ENCODE data around the gene ENAH.
"Not testable (repeated sequence)": the region's sequence is repeated elsewhere in the genome, so short reads cannot be mapped to it uniquely, and the experiment has no call there.

Gene ENAH

DNA sequence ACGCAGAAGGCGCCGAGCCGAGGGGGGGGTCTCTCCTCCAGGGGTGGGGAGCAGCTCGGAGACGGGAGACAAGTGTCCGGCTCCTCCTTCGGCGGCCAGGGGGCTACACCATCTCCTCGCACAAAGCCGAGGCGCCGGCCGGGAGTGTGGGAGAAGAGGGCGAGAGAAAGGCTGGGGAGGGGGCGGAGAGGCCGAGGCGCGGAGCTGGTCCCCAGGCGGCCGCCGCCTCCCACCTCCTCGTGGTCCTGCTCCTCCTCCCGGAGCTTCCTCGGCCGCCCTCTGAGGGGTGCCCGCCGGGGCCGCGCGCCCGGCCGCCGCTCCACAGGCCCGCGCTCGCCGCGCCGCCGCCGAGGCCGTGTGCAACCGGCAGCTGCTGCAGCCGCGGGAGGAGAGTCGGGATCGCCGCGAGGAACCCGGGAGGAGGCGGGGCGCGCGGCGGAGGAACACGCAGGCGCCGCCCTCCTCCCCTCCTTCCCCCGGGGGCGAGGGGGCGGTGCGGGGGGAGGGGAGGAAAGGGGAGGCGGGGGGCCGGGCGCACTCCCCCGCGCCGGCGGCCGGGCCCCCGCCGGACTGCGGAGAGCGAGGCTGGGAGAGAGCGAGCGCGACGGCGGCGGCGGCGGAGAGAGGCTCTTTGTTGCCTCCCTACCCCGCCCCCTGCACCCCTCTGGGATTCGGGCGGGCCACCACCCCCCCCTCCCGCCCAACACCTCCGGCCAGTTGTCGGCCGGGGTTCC, at the start of gene ENAH:
Gene ENAH (minus strand): TSS at position 395 of the 734 bp plus-strand sequence. CDS start 433 bp downstream, outside the sequence.
- in situ Hi-C loops (cut with MboI; ENCODE audit: low sequenced_read_pairs) = no loop called here

DNA sequence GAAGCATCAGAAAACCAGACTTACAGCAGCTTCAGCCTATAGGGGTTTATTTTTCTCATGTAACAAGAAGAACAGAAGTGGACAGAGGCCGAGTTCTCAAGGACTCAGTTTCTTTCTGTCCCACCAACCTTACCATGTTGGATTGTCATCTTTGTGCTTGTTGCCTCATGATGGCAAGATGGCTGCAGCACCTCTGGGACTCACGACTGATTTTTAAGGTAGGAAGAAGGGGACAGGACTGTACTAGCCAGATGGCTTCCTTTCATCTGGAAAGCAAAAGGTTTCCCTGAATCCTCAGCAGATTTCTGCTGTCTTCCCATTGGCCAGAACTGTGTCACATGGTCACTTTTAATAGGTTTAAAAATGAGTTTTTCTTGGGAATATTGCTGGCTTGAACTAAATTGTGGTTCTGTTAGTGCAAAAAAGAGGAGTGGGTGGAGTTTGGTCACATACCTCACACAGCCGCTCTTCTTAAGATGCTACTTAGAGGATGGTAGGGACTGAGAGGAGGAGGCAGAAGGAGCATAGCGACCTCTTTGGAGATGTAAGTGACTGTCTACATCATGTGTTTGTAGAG, 48.1 kb upstream of the ENAH start:
- in situ Hi-C loops (cut with MboI; ENCODE audit: low sequenced_read_pairs) = no loop called here

DNA sequence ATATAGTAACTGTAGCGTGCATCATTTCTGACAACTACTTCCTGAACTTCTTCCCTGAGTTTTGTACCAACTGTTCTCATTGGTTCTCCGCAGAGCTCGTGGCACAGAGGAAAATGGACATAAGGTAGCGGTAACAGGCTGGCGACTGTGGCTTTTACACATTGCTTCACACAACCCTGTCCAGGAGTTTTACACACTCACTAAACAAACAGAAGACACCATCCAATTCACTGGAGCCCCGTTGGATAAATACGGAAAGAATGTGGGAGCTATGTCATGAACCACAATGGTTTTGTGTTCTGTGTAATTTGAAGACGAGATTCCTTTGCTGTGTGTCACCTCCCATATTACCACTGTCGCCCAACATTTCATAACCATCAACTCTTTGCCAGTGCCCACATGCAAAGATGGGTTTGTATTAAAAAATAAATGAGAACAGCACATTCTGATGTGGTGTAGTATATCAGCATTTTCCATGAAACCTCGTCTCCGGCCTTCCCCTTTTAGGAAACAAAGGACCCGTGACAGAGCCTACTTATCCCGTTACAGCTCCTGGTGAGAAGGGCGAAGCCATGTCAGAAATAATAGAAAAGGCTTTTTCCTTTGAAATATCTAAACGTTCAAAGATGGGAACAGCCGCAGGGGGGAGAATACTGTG, 47.4 kb upstream of the ENAH start:
- in situ Hi-C loops (cut with MboI; ENCODE audit: low sequenced_read_pairs) = no loop called here

DNA sequence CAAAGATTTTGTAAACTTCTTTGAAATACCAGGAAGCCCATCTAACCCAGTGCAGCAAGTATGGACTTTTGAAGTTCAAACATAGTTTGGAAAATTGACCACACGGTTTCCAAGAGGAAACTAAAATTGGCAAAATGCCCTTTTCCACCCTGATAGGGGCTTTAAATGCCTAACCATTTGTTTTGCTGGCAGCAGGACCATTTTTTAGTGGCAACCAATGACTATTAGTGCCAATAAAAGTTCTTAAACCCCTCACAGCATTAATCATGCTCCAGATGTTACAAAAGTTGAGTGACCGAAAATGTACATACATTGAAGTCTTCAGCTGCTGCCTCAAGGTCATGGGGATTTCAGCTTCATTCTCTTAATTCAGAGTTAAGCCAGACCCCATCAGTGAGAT, 46.4 kb upstream of the ENAH start:
- in situ Hi-C loops (cut with MboI; ENCODE audit: low sequenced_read_pairs) = no loop called here

DNA sequence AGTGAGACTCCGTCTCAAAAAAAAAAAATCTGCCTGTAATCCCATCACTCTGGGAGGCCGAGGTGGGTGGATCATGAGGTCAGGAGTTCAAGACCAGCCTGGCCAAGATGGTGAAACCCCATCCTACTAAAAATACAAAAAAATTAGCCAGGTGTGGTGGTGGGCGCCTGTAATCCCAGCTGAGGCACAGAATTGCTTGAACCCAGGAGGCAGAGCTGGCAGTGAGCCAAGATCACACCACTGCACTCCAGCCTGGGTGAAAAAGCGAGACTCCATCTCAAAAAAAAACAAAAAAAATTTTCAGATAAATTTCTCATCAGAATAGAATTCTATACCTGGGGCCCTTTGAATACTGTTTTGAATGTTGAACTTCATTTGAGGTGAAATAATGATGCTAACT, 45.3 kb upstream of the ENAH start:
- in situ Hi-C loops (cut with MboI; ENCODE audit: low sequenced_read_pairs) = not testable (repeated sequence)

DNA sequence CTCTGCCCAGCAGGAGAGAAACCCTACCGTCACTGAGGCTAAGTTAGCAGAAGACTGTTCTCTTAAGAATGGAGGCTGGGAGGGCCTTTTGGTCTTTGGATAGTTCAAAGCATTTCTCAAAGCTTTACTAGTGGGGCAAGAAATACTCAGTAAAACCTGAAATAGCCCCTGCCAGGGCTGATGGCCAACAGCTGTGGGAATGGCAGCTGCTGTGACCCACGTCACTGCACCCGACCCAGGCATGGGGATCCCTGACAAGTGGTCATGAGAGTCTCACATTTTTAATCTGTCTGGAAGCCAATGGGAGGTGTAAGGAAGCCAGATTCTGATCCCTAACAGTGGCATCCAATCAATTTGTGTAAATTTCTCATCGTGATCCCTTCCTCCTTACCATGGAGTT, 44.5 kb upstream of the ENAH start:
- in situ Hi-C loops (cut with MboI; ENCODE audit: low sequenced_read_pairs) = no loop called here

DNA sequence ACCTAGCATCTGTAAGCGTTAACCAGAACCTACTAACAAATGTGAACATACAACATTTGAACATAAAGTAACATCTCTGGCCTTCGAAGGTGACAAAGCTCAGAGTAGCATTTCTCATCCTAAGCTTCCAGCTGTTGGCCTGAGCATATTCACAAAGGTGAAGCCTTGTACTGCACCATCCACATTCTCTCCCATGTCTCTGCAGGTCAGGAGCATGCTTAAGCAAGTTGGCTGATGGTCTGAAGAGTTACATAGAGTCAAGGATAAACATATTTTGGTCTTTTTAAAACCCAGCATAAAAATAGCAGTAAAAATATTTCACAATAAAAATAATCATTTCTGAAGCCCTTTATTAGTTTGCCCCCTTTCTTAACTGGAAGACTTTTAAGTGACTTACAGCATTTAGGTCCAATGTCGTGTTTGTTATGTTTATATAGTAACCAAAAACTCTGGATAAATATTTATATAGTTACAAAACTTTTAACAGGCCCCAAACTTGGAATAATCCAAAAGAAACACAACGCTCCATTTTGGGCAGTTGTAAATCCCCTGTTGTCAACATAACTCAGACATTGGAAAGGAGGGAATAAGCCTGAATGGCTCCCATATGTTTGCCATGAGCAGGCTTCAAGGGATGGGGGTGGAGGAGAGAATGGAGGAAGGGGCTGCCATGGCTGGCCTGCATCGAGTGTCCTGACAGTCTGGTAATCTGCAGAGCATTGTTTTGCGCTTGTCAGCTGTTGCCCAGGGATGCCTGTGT, 42.8 kb upstream of the ENAH start:
- in situ Hi-C loops (cut with MboI; ENCODE audit: low sequenced_read_pairs) = no loop called here

DNA sequence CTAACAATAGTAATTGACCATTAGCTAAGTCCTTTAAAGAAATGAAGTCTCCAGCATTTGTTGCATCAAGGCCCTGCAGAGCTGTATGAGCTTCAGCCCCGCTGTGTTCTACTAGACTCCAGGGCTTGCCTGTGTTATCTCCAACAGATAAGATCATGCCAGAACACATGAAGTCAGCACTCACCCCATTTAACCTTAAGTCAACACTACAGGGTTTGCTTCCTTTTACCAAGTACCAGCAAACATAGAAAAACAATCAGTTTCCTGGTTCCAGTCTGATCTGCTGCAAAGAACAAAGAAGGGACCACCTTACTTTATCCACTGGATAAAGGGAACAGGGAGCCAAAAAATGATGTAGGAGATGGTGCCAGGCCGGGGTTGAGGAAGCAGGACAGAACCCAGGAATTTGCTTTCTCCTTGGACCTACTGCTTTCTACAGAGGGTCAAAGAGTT, 41.3 kb upstream of the ENAH start:
- in situ Hi-C loops (cut with MboI; ENCODE audit: low sequenced_read_pairs) = no loop called here

DNA sequence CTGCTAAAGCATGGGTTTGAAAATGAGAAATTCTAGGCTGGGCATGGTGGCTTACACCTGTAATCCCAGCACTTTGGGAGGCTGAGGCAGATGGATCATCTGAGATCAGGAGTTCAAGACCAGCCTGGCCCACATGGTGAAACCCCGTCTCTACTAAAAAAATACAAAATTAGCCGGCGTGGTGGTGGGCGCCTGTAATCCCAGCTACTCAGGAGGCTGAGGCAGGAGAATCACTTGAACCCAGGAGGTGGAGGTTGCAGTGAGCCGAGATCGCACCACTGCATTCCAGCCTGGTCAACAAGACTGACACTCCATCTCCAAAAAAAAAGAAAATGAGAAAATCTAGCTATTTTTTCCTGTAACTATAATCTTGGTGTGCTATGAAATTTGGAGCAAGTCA, 40.8 kb upstream of the ENAH start:
- in situ Hi-C loops (cut with MboI; ENCODE audit: low sequenced_read_pairs) = not testable (repeated sequence)

DNA sequence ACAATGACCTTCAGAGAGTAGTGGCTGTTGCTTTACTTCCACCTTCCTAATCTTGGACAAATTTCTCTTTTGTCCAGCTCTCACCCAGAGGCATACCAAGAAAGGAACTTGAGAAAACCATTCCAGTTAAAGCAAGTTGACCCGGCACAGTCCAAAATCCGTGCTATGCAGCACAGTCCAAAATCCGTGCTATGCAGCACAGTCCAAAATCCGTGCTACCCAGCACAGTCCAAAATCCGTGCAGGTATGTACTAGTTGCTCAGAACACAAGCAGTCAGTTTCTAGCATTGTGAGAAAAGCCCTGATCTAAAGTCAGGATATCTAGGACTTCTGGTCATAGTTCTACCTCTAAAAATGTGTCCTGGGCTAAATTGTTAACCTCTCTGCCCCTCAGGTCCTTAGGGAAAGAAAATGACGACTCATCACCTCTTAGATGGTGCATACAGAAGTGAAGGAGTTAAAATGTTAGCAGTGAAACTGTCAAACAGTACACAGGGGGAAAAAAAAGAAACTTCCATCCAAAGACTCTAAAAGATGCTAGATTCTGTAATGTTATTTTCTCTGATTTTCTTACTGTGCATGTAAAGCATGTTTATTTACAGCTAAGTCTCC, 40.3 kb upstream of the ENAH start:
- in situ Hi-C loops (cut with MboI; ENCODE audit: low sequenced_read_pairs) = no loop called here

DNA sequence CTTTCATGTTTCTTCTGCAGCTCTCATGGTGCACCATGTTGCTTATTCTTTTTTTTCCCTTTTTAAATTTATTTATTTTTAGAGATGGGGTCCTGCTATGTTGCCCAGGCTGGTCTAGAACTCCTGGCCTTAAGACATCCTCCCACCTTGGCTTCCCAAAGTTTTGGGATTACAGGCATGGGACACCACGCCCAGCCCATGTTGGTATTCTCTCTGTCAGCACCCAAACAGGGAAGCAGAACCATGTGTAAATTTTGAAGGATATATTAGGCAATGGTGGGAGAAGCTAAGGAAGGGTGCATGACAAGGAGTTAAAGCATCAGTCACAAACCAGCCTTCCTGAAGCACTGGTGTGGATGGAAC, 39.6 kb upstream of the ENAH start:
- in situ Hi-C loops (cut with MboI; ENCODE audit: low sequenced_read_pairs) = no loop called here

DNA sequence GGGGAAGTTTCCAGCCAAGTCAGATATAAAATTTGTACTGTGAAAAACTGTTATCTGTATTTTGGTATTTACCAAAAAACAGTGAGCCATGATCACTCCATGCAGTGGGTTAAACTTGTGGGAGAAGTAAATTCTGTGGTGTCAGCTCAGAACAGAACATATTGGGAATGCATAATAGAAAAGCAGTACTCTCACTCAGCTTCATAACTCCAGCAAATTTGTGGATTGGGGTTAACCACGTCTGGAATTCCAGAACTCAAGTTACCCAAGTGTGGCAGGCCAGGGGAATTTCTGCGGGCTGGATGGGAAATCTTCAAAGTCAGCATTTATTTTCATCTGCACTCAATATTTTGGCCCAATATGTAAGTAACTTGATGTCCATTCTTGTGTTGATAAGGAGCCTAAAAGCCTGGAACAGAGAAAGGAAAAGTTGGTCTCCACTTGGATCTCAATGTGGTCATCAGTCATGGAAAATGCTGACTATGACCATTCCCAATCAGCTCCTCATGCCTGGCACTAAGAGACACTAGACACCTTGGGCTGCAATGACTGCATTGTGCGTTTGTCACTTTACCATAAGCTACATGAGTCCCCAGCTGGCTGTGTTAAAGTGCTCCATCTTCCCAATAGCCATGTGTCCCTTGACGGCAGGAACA, 39.1 kb upstream of the ENAH start:
- in situ Hi-C loops (cut with MboI; ENCODE audit: low sequenced_read_pairs) = no loop called here

DNA sequence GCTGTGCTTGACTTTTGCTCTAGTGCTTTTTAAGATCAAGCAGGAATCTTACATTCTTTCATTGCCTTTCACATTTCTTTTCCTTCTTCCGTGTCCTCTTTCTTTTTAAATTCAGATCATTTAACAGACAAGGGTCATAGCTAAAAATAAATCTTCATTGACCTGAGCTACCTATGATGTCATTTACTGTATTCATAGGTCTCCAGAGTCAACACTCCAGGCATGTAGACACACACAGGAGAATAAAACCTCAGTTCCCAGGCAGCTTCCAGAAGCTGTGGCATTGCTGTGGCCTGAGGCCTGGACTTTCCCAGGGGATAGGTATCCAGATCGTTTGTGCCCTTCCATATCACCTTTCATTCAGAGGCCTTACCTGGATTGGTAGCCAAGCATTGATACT, 38.5 kb upstream of the ENAH start:
- in situ Hi-C loops (cut with MboI; ENCODE audit: low sequenced_read_pairs) = no loop called here

DNA sequence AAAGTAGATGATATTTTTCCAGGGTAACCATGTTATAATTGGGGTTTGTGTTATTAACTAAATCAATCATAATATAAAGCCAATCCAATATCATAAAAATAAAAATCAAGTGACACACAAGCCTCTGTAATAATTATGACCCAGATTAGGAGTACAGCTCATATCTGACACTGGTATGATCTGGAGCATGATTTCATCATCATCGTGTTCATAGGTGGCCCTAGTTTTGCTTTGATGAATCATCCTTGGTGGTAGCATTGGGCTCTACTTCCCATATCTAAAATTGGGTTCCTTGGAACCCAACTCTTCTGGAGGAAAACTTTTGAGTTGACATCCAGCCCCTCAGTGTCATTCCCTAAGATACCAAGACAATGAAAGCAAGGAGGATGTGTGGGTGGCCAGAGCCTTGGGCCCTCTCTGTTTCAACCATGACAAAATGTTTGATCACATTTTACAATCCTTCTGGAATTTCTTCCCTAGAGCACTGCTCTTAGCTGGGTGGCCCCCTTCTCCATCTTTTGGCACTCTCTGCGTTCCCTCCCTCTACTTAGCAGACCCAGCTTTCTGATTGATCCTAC, 37.0 kb upstream of the ENAH start:
- in situ Hi-C loops (cut with MboI; ENCODE audit: low sequenced_read_pairs) = no loop called here

DNA sequence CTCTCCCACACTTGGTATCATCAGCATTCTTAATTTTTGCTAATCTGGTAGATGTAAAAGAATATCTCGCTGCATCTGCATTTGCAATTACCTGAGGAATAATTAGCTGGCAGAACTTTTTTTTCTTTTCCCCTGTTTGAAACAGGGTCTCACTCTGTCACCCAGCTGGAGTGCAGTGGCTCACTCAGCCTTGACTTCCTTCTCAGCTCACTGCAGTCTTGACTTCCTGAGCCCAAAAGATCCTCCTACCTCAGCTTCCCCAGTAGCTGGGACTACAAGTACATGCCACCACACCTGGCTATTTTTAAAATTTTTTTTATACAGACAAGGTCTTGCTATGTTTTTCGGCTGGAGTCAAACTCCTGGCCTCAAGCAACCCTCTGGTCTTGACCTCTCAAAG, 35.4 kb upstream of the ENAH start:
- in situ Hi-C loops (cut with MboI; ENCODE audit: low sequenced_read_pairs) = no loop called here

DNA sequence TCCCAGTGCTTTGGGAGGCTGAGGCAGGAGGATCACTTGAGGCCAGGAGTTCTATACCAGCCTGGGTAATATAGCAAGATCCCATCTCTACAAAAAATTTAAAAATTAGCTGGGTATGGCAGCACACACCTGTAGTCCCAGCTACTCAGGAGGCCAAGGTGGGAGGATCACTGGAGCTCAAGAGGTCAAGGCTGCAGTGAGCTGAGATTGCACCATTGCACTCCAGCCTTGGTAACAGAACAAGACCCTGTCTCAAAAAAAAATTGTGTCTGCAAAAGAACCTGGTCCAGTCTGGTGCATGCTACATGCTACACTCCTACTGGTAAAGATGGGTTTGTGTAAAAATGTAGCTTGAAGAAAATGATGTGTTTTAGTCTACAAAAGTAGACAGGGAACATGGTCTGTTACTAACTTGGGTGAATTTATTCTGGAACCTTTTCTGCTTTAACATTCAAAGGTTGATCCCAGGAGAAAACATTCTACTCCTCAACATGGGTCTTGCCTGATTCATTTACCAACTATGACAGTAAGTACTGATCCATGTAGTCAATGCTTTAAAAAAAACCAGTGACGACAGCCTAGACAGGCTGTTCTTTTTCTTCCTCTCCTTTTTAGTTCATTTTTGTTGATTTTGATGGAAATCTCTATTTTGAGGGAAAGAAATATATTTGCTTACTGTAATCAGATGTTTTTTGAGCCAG, 32.7 kb upstream of the ENAH start:
- in situ Hi-C loops (cut with MboI; ENCODE audit: low sequenced_read_pairs) = no loop called here

DNA sequence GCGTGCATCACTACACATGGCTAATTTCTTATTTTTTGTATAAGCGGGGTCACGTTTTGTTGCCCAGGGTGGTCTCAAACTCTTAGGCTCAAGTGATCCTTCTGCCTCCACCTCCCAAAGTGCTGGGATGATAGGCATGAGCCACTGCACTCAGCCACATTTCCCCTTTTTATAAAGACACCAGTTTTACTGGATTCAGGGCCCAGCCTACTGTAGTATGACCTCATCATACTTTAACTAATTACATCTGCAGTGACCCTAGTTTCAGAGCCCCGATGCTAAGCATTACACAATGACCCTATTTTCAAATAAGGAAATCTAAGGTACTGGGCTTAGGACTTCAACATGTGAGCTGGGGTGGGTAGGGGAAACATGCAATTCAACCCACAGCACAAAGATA, 31.8 kb upstream of the ENAH start:
- in situ Hi-C loops (cut with MboI; ENCODE audit: low sequenced_read_pairs) = no loop called here

DNA sequence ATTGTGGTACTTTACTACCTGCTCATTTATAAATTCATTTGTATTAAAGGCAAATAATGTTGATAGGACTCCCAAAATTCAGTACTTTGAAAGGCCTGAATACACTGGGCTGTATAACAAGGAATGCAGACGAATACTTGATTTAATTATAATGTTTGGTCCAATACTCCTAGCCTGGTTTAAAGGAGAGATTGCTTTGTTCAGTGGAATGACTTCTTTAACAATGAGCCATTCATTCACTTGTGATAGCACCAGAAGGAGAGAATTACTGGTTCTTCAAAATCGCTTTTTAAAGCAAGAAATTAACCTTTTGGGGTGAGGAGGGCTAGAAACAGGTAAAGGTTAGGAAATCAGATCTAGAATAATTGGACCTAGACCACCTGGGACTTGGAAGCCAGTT, 28.3 kb upstream of the ENAH start:
- in situ Hi-C loops (cut with MboI; ENCODE audit: low sequenced_read_pairs) = no loop called here

DNA sequence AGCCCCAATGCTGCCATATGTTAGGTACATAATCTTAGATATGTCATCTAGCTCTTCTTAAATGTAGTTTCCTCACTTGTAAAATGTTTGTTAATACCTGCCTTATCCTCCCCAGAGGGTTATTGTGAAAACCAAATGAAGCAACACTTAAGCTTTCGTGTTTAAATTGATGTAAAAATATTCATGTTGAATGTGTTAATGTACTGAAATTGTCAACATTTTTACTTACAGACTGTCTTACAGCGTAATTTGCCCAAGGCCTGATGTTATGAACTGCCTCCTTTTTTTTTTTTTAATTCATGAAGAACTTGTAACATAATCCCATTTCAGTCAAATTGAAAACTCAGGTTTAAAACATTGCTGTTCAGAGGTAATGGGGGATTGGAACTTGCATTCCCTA, 25.6 kb upstream of the ENAH start:
- in situ Hi-C loops (cut with MboI; ENCODE audit: low sequenced_read_pairs) = no loop called here

All from HL-60/S4 treated with retinoic acid at 250 ng/mL for 4 days and 3 days (cell line).